ENCODE results near the gene RHBDD2. TPM values are rescaled to one million over a fixed set of nuclear protein-coding genes. Genes with fewer than 3 reads are reported as not detected.

RHBDD2 gene
- total and polyA plus RNA-seq, 10 of the 15 experiments (the other 5 are each of a cell fraction or from before 2014, with no cell fraction given) = 3.9 to 39.8 (median 16.9) TPM

GRCh38 chr7:75916685-75917634 lies 38.1 kb downstream of the RHBDD2 start:
- intact Hi-C loops (cut with micrococcal nuclease; ENCODE audit: unreplicated experiment) (loop anchor here (5.0 kb wide), 1 partner anchor 105 kb away; no protein-coding TSS in a partner anchor), in situ Hi-C loops (cut with MboI) (no loop called here)
- DNase-seq (ENCODE audit: low read depth, low spot score) (no peak), FAIRE-seq (no peak), ATAC-seq (no peak)
- BruUV-seq (replicated peaks) = no TSS peak
- Histone ChIP-seq H4K20me1 (ENCODE audit: control insufficient read depth, insufficient read depth) (no peaks in the 10 kb centered on the region), H3K9me3 (replicated peaks; ENCODE audit: control insufficient read depth, insufficient read depth, low read length) (no peaks in the 10 kb centered on the region), H3K36me3 (ENCODE audit: control insufficient read depth in 2 of 2, insufficient read depth in 2 of 2, low read length in 1 of 2) (no peaks in the 10 kb centered on the region), H2AFZ (ENCODE audit: control insufficient read depth, low read depth, low read length) (no peak overlapping the region), H3K9ac (ENCODE audit: control insufficient read depth, insufficient read depth, low read length) (no peak overlapping the region), H3K4me1 (ENCODE audit: control insufficient read depth, insufficient read depth, low read length) (peaks cover 4% of the 10 kb centered on the region; the same call in 1 of the 2 replicates), H3K79me2 (ENCODE audit: control insufficient read depth, insufficient read depth, low read length) (peaks cover 36% of the 10 kb centered on the region), H3K4me3 (peak overlapping the region; percentile 92; the same call in 1 of the 2 replicates), H3K27ac (ENCODE audit: control insufficient read depth, insufficient read depth) (no peak overlapping the region), H3K27me3 (replicated peaks in 1 of 2; ENCODE audit: control insufficient read depth in 2 of 2, insufficient read depth in 2 of 2, low read length in 1 of 2) (no peaks in the 10 kb centered on the region), H3K4me2 (ENCODE audit: control insufficient read depth, insufficient read depth) (peak overlapping the region; percentile 78)
- no peak for TF ChIP-seq ZBTB11 (CRISPR knock-in tag; IDR thresholded peaks at IDR 0.05)
- 0 out of 2 replicates have a peak, but pooled peaks have one; percentile 6 for TF ChIP-seq EED (IDR thresholded peaks at IDR 0.05; ENCODE audit: low read depth)
- 94% methylated on average over 11 of the region's 11 CpGs for WGBS (ENCODE audit: insufficient coverage, insufficient replicate concordance, low lambda C conversion rate, missing lambda C conversion rate)
- POLR2A ChIA-PET = interaction anchor here (0.6 to 3.7 kb wide), 12 partner anchors 9 to 394 kb away, joined by 3 to 27 read pairs (median 6); partner anchors contain the start of gene RHBDD2
- RAD21 ChIA-PET (ENCODE audit: unreplicated experiment) = interaction anchor here (0.7 to 2.3 kb wide), 5 partner anchors 11 to 104 kb away, joined by 3 to 13 read pairs (median 4); no protein-coding TSS in a partner anchor
- SMC1A ChIA-PET (ENCODE audit: uncharacterized antibody, unreplicated experiment) = interaction anchor here (1.2 to 2.5 kb wide), 5 partner anchors 8 to 93 kb away, joined by 3 to 13 read pairs (median 4); no protein-coding TSS in a partner anchor
- CTCF ChIA-PET = interaction anchor here (0.6 to 3.4 kb wide), 8 partner anchors 9 to 104 kb away, joined by 3 to 18 read pairs (median 4); partner anchors contain the start of gene RHBDD2

Data from GM12878 (cell line).